Stimulated activated CD4-positive, alpha-beta T cell treated with anti-CD3 and anti-CD28 coated beads, Interleukin-1b, Interleukin-23, amount 100 ng/mL, for 4 hours (primary cell): ENCODE data around the gene TBPL1.
"Not testable (repeated sequence)": the region's sequence is repeated elsewhere in the genome, so short reads cannot be mapped to it uniquely, and the experiment has no call there.

Experiments
- DNase-seq, 2 donors: peaks; one replicate each; pipeline ENCODE4 v3.0.0-alpha.2; 2020; ENCODE audit warnings: low read depth in 2 of 2

TBPL1 gene

DNA sequence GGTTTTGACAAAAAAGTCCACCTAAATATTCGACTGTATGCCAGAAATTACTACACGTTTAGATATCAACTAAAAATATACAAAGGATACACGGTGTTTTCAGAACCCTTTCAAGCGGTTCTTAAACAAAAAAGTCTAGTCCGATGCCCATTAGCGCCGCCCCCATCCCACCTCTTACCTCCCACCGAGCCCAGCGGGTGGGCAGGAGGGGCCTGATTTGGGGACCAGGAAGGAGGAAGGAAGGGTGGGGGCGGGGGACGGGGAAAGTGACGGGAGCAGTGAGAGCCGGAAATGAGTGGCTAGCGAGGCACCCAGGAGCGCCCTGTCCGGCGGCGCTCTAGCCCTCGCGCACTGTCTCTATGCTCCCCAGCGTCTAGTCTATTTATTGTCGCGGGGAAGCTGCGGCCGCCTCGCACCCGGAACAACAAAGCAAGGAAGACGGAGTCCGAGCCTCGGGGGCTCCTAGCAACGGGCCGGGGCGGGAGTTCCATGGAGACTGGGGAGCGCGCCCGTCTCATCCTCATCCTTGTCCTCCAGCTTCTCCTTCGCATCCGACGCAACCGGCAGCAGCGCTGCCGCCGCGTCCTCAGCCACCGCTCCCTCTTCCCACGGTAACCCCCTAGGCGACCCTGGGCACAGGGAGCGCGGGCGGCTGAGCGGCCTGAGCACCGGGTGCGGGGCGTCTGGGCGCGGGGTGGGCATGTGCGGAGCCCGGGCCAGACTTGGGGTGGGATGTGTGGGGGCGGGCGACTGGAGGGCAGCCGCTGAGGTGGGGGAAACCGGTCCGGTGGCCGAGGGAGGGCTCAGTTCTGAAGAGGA, at the start of gene TBPL1:
Gene TBPL1, plus strand, starts transcription at position 410 of the 819 bp plus-strand sequence. CDS start 26,902 bp downstream, outside the sequence.
- DNase-seq = peak; percentile 90 to 91

DNA sequence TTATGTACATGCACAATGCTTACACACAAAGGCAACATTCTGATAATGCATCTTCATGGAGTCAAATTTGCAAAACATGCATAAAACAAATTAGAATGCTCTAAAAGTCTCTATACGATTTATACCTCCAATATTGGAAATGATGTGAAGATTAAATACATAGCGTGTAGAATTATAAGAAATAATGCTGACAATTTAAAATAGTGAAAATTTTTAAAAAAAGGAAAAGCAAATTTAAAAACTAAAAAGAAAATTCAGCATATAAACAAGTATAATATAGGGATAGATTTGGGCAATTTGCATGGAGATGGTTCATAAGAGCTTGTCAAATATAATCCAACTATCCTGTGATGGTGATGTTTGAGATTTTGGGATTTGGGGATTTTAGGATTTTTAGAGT, 49.2 kb upstream of the TBPL1 start:
- no peak for DNase-seq

DNA sequence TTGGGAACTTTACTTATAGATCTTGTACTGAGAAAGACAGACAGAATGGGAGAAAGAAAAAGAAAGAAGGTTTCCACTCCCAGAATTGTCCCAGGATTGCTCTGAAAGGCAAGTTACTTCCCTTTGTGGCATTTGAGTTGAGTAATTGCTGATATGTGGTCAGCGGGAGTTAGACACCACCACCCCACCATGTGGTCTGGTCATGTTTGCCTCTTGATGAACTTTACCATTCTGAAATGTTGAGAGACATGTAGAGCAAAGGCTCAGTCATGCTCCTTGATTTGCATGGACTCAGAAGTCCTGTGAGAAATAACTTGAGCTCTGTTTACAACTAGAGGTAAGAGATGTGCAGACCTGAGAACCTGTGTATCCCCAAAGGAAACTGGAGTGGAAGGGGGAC, 47.0 kb upstream of the TBPL1 start:
- DNase-seq = no peak

DNA sequence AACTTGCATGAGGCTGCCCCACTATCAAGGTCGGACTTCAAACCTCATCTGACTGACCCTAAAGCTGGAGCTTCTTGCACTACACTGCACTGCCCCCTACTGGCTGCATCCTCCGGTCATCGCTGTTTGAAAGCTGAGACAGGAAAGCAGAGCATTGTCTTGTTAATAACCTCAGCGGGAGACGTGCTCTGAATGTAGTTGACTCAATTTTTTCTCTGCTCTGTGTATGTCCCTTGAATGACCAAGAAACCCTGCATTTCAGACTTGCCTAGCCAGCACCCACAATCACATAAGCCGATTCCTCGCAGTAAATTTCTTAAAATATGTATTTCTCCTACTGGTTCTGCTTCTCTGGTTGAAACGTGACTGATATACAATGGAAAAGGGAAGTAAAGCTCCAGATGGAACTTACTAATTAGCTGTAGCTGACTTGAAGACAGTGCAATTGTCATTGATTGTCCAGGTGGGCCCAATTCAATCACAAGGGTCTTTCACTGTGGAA, 36.3 kb upstream of the TBPL1 start:
- peak; percentile 67 to 76 for DNase-seq

DNA sequence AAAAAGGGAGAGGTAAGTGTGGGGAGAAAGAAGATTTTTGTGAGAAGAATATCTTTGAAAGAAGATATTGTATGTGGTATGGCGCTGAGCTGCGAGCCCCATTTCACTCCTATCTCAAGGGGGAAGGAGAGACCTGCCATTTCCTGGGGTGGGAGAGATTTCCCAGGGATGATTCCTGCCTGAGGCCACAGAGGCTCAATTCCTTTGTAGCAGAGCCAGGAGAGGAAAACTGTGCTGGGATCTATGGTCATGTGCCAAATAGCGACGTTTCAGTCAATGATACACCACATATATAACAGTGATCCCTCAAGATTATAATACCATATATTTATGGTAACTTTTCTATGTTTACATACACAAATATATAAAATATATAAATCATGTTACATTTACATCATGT, 35.2 kb upstream of the TBPL1 start:
- no peak for DNase-seq

DNA sequence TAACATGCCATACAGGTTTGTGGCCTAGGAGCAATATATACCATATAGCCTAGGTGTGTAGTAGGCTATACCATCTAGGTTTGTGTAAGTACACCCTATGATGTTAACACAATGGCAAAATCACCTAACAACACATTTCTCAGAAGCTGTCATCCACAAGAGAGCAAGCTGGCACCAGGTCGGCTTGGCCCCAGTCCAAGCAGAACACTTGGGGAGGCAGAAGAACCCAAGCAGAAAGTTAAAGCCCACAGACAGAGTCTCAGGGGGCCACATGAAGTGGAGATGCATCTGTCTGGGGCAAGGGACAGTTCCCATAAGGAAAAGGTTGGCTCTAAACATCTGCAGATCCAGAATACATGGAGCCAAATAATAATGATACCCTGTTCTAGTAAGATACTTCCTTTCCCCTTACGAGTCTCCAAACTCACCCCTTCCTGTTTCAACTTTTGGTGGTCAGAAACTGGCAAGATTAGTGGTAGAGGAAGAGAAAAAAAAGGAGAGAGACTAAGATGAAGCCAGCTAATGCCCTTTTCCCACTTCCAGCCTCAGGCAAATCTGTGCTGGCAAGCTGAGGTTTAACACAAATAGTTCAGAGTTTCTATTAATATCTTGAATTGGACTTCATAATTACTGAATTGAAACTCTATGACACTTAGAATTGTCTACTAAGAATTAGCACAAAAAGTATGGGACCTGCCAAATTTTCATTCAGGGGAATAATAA, 34.7 kb upstream of the TBPL1 start:
- DNase-seq = no peak

DNA sequence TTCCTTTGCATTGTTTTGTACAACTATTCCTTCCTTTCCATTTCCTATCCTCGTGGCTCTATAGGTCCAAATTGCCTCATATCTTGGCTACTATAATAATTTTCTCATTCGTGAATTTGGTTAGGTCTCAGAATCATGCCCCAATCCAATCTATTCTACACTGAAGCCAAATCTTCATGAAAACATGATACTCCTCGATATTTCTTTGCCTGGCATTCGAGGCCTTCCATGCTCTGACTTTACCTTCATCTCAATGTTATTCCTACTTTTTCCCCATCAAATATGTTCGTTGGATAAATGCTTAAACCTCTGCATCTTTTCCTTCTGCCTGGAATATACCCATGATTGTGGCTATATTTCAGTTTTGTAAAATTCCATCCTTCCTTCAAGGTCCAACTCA, 33.7 kb upstream of the TBPL1 start:
- no peak for DNase-seq

DNA sequence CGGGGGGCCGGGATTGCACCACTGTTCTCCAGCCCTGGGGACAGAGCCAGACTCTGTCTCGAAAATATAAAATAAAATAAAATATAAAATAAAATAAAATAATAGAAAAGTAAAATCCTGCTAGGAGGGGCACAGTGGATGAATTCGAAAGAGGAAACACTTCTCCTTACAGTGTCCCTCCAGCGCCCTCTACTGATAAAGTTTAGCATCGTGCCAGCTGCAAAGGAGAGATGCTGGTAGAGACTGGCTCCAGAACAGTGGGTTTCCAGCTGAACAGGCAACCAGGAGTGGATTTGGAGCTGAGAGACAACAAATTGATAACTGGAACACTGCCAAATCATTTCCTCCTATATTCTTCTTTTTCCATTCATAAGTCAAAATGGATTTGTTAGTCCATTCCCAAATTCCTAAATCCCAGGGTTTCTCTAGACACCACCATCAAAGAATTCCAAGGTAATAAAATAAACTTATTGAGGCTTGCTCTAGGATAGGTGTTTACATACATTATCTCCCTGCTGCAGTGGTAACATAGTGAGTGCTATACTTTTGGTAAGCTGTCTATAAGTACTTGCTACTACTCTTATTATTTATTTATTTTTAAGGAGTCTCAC, 31.7 kb upstream of the TBPL1 start:
- DNase-seq = peak; percentile 52 to 54

DNA sequence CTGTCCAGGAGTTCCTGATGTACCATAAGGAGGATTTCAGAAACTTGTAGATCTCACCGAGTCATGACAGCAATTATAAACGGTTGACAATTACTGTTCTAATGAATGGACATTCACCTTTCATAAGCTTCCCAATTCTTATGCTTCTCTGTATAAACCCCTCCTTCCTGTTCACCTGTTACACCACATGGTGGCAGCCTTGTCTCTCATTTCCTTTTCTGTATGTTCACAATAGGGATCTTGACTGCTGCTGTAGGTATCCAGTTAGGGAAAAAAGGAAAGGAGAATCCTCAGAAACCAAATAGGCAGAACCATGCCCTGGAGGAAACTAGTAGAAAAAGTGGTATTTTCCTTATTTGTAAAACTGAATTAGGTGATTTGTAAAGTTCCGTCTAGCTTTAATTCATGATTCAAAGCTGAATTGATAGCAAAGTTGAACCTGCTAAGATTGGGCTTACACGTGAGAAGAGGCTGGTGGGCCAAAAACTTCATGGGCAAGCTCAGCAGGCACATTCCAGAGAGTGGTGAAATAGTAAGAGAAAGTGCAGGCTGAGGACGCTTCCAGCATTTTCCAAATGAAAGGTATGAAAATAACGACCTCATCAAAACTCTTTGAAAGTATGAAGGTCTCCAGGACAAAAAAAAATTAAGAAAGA, 29.0 kb upstream of the TBPL1 start:
- DNase-seq = peak in 1 of 2 donors; percentile 44

DNA sequence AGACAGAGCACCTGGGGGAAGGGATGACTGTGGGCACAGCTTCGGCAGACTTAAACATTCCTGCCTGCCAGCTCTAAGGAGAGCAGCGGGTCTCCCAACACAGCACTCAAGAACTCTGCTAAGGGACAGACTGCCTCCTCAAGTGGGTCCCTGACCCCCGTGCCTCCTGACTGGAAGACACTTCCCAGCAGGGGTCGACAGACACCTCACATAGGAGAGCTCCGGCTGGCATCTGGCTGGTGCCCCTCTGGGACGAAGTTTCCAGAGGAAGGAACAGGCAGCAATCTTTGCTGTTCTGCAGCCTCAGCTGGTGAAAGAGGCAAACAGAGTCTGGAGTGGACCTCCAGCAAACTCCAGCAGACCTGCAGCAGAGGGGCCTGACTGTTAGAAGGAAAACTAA, 21.8 kb upstream of the TBPL1 start:
- not testable (repeated sequence) for DNase-seq

DNA sequence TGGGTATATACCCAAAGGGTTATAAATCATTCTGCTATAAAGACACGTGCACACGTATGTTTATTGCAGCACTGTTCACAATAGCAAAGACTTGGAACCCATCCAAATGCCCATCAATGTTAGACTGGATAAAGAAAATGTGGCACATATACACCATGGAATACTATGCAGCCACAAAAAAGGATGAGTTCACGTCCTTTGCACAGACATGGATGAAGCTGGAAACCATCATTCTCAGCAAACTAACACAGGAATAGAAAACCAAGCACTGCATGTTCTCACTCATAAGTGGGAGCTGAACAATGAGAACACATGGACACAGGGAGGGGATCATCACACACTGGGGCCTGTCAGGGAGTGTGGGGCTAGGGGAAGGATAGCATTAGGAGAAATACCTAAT, 16.7 kb upstream of the TBPL1 start:
- not testable (repeated sequence) for DNase-seq

DNA sequence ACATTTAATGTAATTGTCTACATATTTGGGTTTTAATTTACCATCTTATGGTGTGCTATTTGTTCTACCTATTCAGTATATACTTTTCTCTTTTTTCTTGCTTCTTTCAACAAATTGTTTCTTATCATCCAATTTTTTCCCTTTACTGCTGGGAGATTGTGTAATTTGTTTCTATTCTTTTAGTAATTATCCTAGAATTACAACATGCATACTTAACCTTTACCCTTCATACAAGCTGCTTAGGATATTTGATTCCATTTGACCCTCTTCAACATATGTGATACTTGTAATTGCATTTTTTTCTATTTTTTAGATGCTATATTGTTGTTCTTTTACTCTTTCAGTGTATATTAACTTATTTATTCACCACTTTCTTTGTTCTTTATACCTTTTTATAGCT, 15.1 kb upstream of the TBPL1 start:
- no peak for DNase-seq

DNA sequence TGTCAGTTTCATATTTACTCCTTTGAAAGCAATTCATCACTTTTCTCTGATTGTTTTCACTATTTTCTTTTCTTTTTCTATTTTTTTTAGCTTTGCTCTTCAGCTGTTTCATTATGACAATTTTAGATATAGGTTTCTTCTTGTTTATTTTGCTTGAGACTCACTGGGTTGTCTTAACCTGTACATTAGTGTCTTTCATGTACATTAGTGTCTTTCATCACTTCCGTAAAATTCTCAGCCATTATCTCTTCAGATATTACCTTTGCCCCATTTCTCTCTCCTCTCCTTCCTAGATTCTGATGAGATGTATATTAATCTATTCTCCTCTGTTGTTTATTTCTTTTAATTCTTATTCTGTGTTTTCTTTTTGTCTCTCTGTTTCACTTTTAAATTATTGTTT, 14.5 kb upstream of the TBPL1 start:
- no peak for DNase-seq

DNA sequence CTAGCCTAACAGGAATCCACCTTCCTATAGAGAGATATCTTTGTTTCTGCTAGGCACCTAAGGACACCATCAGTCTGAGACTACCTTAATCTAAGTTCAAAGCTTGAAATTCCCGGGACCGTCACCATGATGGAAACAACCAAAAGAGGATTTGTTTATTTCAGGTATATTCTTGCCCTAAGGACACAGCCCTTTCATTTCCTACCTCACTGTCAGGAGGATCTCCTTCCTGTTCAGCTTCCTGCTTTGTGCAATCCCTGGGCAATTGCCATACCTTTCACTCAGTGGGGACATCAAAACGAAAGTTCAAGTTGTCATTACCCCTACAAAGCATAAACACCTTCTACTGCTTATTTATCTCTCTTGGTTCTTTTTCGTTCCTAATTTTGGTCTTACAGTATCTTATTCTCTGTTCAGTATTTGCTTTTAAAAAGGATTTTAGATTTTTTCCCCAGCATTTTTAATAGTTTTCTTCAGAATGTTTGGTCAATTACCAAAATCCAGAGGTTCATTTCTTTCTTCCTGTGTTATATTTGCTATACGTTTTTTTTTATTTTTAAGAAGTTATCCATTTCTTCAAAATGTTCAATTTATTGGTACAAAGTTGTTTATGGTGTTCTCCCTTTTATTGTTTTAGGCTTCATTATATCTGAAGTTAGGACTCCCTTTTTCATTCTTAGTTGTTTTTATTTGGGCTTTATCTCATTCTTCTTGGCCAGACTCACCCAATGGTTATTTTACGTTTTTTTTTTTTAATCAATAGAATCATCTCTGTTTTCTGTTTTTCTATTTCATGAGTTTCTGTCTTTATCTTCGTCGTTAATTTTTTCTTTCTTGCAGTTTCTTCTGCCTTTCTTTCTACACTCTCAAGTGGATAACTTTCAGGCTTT, 13.0 kb upstream of the TBPL1 start:
- DNase-seq = no peak

DNA sequence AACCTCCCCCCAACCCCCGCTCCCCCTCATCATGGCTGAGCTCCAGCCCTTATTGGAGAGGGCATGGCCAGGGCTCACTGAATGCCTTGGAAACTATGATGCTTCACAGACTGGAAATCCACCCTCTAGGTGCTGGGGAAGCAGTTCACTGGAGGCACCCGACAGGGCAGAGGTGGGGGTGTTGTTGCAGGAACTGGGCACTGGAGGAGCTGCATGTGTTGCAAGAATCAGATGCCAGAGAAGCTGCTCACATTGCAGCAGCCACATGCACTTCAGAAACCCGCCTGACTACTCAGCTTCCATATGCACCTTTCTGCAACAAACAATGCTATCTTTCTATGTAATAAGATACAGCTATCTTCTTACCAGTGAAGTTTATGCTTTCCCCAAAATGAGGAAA, 7.9 kb upstream of the TBPL1 start:
- no peak for DNase-seq

DNA sequence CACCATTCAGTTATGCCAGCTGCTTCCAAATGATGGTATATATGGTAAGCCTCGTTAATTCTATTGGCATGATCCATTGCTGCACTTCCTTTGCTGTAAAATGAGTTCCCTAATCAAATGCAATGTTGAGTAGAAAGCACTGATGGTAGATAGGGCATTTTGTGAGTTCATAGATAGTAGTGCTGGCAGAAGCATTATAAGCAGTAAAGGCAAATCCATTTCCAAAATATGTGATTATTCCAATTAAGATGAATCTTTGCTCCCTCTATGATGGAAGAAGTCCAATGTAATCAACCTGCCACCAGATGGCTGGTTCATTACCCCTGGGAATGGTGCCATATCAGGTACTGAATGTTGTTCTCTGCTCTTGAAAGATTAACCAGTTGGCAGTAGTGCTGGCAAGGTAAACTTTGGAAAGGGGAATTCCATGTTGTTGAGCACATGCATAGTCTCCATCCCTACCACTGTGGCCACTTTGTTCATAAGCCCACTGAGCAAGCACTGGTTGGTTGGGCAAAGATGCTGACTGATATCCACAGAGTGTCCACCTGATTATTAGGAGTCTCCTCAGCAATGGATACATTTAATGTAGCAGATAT, 5.6 kb upstream of the TBPL1 start:
- DNase-seq = no peak

DNA sequence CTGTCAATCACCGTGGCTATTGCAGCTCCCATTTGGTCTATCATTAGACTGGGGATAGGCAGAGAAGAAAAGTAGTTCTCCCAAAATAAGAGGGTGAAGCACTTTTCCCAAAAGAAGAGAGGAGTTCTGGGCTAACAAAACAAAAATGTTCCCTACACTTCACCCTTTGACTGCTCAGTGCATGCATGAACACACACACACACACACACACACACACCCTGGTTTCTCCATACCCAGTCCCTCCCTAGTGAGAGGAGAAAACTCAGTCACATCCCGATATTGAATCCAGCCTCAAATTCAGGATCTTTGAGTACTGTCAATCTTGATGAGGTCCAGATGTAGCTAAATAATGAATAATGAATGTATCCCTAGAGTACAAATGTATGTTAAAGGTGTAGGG, 4.6 kb upstream of the TBPL1 start:
- DNase-seq = no peak

DNA sequence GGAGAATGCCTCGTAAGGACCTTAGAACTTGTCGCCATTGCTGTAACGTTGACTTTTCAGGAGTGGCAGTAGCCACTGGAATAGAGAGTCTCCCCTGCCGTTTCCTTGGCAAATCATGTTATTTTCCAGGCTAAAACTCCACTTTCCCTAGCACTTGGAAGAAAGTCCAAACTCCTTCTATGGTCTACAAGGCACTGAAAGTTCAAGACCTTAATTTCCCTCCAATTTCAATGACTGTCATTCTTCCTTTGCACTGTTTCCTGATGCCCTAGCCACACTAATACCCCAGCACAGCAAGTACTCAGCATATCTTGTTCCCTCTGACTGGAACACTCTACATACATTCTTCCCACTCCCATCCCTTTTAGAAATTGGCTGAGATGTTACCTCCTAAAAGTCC, 1.8 kb upstream of the TBPL1 start:
- no peak for DNase-seq

DNA sequence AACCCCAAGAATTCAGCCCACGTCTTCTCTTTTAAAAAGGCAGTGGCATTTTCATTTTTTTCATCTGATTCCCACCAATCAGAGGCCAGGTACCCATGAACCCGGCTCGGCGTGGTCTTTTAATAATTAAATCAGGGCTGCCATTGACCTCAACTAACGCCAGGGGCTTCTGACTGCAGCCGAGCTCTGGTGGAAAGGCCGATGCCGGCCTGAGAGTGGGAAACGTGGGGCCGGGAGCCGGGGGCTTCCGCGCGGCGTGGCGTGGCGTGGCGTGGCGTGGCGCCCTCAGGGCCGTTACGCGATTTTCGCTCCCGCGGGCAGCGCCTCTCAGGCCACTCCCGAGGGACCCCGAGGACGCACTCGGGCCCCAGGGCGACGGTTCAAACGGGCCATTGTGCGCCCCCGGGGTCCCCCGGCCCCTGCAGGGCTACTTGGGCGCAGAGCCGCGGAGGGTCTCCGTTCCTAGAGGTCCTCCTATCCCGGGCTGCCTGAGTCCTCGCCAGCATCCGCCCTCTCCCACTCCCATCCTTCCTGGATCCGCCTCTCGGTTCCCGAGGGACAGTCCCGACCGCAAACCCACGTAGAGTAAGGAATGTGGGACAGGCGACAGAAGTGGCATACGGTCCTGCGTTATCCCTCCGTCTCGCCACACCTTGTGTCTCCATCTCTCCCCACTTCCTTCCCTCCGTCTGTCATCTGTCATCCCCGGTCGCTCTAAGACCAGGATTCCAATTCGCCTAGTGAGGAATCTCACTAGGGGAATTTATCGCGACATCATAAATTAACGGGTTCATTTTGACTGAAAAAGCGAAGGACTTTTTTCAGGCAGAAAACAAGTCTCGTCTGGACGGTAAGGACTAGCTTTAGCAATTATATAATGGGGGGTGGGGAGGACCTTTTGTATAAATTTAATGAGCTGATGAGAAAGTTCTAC, 876 bp upstream of the TBPL1 start:
- DNase-seq = peak; percentile 18 to 26
